ENCODE measurements around the gene TDRD3. TPM values are rescaled to one million over a fixed set of nuclear protein-coding genes. Genes with fewer than 3 reads are reported as not detected.
A peak's percentile ranks its signal among the peaks of the same experiment; 100 is the strongest.

TDRD3 gene
- total RNA-seq, 1 donor from 2014 or later: 46.6 TPM

GRCh38 chr13:60611523-60611922 is 214.5 kb downstream of the TDRD3 start:
- no peaks in the 10 kb centered on the region for H3K36me3 ChIP-seq
- intact Hi-C loops (cut with micrococcal nuclease): no loop called here
- DNase-seq: no peak
- TF ChIP-seq CTCF (IDR thresholded peaks at IDR 0.05; ENCODE audit: borderline replicate concordance): no peak
- no peaks in the 10 kb centered on the region for H3K9me3 ChIP-seq (replicated peaks)
- no peaks in the 10 kb centered on the region for H3K4me1 ChIP-seq
- no peaks in the 10 kb centered on the region for H3K27me3 ChIP-seq (ENCODE audit: low read depth)
- H3K27ac ChIP-seq (replicated peaks): no peak overlapping the region
- H3K4me3 ChIP-seq: no peak overlapping the region

- no peak for TF ChIP-seq CTCF (IDR thresholded peaks at IDR 0.05; ENCODE audit: borderline replicate concordance)
- no peak overlapping the region for H3K4me3 ChIP-seq
- no peaks in the 10 kb centered on the region for H3K9me3 ChIP-seq (replicated peaks)
- H3K4me1 ChIP-seq: no peaks in the 10 kb centered on the region
- no peaks in the 10 kb centered on the region for H3K27me3 ChIP-seq (ENCODE audit: low read depth)
- no peak for DNase-seq
- H3K36me3 ChIP-seq: no peaks in the 10 kb centered on the region
- H3K27ac ChIP-seq (replicated peaks): no peak overlapping the region
- intact Hi-C loops (cut with micrococcal nuclease): no loop called here
Observed at GRCh38 chr13:60612593-60612992, 215.6 kb downstream of the TDRD3 start.

- intact Hi-C loops (cut with micrococcal nuclease): no loop called here
- Histone ChIP-seq H3K27ac (replicated peaks) (no peak overlapping the region), H3K9me3 (replicated peaks) (no peaks in the 10 kb centered on the region), H3K36me3 (no peaks in the 10 kb centered on the region), H3K4me3 (no peak overlapping the region), H3K27me3 (ENCODE audit: low read depth) (no peaks in the 10 kb centered on the region), H3K4me1 (no peaks in the 10 kb centered on the region)
- no peak for DNase-seq
- TF ChIP-seq CTCF (IDR thresholded peaks at IDR 0.05; ENCODE audit: borderline replicate concordance): no peak
Observed at GRCh38 chr13:60613080-60613479, 216.1 kb downstream of the TDRD3 start.

- H3K27me3 ChIP-seq (ENCODE audit: low read depth): peaks cover 7% of the 10 kb centered on the region
- no peak for DNase-seq
- H3K36me3 ChIP-seq: no peaks in the 10 kb centered on the region
- intact Hi-C loops (cut with micrococcal nuclease): no loop called here
- no peak overlapping the region for H3K4me3 ChIP-seq
- peak; percentile 9 for TF ChIP-seq CTCF (IDR thresholded peaks at IDR 0.05; ENCODE audit: borderline replicate concordance)
- no peak overlapping the region for H3K27ac ChIP-seq (replicated peaks)
- H3K9me3 ChIP-seq (replicated peaks): no peaks in the 10 kb centered on the region
- no peaks in the 10 kb centered on the region for H3K4me1 ChIP-seq
Observed at GRCh38 chr13:60617991-60618733, 221.1 kb downstream of the TDRD3 start.

- H3K4me1 ChIP-seq: no peaks in the 10 kb centered on the region
Observed at GRCh38 chr13:60619461-60619860, 222.4 kb downstream of the TDRD3 start.

More at GRCh38 chr13:60619461-60619860, 222.4 kb downstream of the TDRD3 start:
- peaks cover 10% of the 10 kb centered on the region for H3K27me3 ChIP-seq (ENCODE audit: low read depth)
- H3K36me3 ChIP-seq: no peaks in the 10 kb centered on the region
- H3K4me3 ChIP-seq: no peak overlapping the region
- TF ChIP-seq CTCF (IDR thresholded peaks at IDR 0.05; ENCODE audit: borderline replicate concordance): no peak
- no peaks in the 10 kb centered on the region for H3K9me3 ChIP-seq (replicated peaks)
- no peak for DNase-seq
- H3K27ac ChIP-seq (replicated peaks): no peak overlapping the region
- intact Hi-C loops (cut with micrococcal nuclease): no loop called here
